HG03066 (cell line): Measurements from ENCODE around the gene DHRS7C.

ENCODE experiments used
- ATAC-seq: cut with Tn5 transposase; IDR thresholded peaks from one replicate; pipeline ENCODE4 v1.9.1; 2021; ENCODE audit warnings: low read depth; ENCODE audit not compliant: unreplicated experiment

DHRS7C gene, protein sequence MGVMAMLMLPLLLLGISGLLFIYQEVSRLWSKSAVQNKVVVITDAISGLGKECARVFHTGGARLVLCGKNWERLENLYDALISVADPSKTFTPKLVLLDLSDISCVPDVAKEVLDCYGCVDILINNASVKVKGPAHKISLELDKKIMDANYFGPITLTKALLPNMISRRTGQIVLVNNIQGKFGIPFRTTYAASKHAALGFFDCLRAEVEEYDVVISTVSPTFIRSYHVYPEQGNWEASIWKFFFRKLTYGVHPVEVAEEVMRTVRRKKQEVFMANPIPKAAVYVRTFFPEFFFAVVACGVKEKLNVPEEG

DNA sequence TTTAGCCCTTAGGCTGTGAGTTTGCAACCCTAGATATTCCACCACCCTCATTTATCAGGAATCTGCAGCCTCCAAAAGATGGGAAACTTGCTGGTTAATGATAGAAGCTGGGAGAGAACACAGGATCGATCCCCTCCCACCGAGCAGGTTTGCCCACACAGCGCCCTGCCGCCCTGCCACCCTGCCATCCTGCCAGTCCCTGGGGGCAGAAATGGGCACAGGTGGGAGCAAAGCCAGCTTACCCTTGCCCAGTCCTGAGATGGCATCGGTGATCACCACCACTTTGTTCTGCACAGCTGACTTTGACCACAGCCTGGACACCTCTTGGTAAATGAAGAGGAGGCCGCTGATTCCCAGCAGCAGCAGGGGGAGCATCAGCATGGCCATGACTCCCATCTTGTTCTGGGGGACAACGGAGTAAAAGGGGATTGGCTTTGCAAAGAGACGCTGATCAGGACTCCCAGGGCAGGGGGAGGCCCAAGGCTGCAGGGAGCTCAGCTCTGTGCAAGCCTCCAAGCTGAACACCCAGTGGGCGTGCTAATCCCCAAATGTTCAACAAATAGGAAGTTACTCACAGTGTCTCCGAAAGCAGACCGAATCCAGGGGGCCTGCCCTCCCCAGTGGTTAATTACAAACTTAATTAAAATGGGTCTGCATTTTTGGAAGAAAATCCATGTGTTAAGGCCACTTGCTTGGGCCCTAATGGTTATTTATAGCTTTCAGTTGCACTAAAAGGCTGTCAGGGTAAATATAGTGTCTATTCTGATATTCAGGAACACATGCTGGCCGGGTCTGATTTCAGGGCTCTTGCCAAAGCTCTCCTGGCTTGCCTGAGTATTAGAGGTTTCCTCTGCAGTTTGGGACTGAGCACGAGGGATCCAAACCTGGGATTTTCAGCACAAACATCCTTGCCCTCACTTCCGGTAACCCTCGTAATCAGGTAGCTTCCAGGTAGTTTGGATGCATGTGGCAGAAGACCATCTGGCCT lies at the start of gene DHRS7C:
TSS of gene DHRS7C (minus strand) at position 704 of the 988 bp plus-strand sequence. CDS start at position 396, 308 bp downstream.
- no peak for ATAC-seq

DNA sequence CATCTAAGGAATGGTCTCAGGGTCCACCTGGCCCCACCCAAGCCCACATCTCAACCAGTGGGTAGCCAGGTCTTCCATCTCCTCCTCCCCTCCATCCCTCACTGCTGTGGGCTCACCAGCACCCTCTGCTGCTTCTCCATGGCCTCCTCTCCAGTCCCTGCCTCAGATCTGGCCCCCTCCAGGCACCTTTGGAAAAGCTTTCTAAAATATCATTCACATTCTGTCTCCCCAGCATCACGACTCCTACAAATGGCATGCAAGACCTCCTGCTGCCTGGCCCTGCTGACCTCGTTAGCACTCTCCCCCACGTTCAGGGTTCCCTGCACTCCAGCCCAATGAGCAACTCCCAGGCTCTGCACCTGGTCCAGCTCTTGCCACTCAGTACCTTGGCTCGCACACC lies 48.0 kb upstream of the DHRS7C start:
- no peak for ATAC-seq

DNA sequence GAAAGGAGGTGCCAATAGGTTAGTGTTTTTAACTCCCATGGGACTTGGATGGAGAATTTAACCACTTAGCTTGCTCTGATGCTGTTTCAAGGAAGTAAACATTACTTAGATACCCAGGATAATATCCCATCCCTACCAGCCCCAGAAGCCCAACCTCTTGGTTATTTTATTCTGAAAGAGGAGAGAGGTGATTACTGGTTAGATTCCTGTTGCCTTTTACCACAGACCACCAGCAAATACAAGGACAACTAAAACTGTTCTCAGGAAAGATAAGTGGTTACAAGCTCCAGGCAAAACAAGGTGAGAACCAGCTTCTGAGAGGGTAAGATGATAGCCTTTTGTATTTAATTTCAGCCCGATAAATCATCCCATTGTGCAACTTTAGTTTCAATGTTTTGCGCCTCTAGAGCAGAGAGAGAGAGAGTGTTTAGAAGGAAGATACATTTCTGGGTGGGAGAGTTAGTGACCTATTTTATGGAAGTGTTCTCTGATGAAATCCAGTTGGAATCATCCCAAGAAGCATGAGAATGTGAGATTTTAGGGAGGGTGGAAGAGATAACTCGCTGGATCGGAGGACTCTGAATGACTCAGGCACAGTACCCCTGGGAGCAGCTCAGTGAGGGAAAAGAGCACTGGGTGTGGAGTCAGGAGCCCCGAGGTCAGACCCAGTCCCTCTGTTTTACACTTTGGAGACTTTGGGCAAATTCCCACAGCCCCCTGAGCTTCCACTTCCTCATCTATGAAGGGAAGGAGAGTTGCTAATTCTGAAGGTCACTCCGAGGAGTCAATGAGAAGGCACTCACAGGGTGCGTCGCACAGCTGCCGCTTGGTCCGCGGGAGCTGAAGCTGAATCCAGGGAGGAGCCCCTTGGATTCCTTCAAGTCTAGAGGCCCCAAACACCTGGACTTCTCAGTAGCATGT lies 46.4 kb upstream of the DHRS7C start:
- no peak for ATAC-seq

DNA sequence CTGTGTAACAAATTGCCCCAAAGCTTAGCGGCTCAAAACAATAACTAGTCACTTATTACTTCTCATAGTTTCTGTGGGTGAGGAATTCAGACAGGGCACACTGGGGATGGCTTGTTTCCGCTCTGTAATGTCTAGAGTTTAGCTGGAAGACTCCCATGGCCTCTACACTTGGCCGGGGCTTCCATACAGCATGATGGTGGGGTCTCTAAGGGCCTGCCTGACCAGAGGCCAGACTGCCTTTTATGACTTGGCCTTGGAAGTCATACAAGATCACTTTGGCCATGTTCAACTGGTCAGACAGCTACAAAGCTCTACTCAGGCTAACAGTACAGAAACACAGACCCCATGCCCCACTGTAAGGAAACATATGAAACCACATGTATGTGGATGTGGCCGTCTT lies 42.5 kb upstream of the DHRS7C start:
- ATAC-seq: no peak

DNA sequence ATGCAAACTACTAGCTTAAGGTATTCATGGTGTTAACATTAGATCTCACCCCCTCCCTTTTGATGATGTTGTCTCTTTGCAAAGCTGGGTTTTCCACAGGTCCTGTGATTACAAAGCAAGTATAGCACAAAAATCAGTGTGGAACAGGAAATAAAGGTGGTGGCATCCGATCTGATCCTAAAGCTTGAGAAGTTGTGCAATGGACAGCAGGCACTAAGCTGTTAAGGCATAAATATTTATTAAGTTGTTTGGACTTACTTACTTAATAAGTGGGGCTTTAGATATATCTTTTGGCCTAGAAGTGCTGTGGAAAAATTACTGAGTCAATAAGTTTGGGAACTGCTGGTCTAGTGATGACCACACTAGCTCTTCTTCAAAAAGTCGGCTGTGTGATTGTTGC lies 39.3 kb upstream of the DHRS7C start:
- ATAC-seq: no peak

DNA sequence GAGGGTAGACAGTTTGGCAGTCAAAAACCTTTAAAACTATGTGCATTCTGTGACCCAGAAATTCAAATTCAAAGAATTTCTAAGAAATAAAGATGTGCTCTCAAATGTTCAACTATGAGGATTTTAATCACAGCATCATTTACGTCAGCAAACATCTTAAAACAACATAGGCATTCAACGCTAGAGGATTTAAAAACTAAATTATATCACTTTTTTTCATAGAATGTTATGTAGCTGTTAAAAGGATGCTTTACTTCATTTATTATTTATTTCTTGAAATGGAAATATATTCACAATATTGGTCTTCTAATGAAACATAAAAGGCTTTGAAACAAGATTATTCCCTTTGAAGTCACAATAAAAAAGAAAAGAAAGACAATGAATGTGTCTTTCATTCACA lies 38.0 kb upstream of the DHRS7C start:
- ATAC-seq: no peak

DNA sequence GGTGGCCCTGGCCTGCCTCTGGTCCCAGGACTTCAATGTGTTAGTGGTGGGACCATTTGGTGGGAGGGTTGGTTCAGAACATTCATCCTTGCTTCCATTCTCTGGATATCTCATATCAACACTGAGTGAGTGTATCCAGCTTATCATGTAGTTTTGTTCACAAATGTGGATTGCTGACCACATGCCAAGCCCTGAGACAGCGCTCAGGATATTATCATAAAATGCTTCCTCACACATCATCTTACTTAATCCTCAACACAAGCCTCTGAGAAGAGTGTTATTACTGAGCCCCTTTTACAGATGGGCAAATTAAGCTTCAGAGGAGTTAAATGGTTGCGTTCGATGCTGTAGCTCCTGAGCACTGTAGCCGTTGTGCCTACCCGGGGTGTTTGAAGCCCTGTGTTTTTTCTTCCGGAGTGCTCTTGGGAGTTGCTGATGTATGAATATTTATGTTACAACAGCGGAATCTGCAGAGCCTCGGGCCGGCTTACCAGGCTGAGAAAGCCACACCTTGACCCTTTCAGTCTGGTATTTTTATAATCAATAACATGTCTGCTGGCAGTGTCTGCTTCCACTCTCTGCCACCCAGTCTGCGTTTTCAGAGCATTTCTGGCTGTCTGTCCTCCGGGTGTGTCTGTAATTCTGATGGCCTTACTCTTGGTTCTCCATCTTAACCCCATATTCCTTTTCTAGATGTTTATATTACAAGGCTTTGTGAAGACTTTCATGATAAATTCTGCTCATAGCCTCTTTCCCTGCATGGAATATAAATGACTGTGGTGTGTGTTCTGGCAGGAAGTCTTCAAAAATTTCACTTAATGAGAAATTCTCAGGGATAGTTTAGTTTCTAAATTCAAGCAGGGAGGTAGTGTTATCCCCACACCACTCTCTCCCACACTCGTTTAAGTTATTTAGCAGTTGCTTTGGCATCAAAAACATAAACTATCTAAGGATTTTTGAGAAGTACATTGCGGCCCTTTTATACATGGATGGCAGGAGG lies 37.2 kb upstream of the DHRS7C start:
- ATAC-seq: no peak

DNA sequence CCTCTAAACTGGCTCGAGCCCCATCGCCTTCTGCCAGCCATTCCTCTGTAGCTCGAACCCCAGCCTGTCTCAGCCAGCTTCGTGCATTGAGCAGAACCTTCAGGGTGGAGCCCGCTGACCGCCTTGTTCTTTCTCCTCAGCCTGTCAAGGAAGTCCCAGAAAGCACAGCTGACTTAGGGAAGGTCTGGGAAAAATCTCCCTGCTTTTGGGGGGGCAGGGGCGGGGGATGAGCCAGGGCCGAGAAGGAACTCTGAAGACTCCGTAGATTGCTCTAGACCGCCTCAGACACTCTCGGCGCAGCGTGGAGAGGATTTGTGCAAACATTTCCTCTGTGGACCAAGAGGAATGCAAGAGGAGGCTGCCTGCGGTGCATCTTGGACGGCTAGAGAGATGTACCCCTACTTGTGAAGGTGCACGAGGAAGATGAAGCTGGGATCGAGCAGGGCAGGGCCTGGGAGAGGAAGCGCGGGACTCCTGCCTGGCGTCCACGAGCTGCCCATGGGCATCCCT lies 34.3 kb upstream of the DHRS7C start, which contains the start of gene GLP2R:
TSS of gene GLP2R (plus strand) at position 284 of the 510 bp plus-strand sequence. CDS start at position 424, 140 bp downstream.
- no peak for ATAC-seq

DNA sequence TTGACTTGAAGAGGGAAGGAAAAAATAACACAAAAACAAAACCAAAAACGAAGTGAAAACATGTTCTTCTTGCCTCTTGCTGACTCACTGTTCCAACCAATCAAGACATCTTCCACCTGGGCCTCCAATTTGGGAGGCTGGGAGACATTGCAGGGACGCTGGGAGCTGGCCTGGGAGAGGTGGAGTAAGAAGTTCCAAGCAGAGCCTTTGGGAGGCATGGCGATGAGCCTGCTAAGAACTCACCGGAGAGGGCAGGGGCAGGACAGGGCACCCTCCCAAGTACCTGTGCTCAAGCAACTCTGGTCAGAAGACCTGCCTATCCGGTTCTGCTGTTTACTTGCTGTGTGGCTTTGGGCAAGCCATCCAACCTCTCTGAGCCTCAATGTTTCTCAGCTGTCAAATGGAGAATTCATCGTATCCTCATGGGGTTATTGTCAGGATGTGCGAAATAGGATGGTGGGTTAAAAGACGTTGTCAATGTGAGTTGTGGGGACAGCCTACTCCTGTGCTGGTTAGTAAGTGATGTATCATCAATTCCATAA lies 33.5 kb upstream of the DHRS7C start:
- ATAC-seq: no peak

DNA sequence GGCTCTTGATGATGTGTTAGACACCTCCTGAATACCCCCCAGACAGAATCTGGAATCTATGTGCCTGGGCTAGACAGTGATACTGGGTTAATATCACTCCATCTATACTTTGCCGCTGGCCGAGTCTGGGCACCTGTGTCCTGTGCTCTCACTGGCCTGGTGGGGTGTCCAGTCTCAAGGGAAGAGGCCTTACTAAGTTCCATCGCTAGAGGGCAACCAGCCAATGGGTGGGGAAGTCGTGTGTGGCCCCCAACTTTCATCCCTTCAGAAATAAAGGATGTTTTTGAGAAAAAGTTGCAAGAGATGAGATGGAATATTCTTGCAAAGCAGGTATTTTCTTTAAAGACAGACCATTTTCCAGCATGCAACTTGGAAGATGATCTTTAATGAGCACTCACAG lies 32.7 kb upstream of the DHRS7C start:
- no peak for ATAC-seq

DNA sequence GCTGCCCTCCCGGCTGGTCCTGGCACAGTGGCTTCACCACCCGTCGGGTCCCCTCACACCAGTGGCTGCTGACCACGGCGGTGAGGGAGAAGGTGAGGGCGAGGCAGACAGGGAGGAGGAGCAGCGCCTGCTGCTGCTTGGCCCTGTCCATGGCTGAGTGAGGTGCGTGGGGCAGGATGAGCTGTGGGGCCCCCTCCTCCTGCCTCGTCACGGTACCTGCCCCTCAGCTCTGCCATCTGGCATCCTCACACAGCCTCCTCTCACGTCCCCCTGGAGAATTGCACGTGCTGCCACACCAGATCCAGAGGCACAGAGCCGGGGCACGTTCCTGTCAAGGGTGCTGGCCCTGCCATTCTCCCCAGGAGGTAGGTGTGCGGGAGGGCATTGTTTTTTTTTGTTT lies 30.5 kb upstream of the DHRS7C start, which contains the start of gene GSG1L2:
TSS of gene GSG1L2 (minus strand) at position 159 of the 400 bp plus-strand sequence. CDS start at position 151, 8 bp downstream.
- no peak for ATAC-seq

DNA sequence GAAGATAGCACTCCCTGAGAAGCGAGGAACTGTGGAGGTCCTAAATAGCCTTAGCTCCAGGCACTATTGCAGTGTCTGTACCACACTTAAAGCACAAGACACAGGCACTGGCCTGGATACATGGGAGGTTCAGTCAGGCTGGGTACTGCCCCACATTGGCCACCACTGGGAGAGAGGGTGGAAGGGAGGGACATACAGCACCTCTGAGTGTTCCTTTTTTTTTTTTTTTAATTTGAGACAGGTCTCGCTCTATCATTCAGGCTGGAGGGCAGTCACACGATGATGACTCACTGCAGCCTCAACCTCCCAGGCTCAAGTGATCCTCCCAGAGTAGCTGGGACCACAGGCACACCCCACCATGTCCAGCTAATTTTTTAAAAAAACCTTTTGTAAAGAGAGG lies 29.1 kb upstream of the DHRS7C start:
- no peak for ATAC-seq

DNA sequence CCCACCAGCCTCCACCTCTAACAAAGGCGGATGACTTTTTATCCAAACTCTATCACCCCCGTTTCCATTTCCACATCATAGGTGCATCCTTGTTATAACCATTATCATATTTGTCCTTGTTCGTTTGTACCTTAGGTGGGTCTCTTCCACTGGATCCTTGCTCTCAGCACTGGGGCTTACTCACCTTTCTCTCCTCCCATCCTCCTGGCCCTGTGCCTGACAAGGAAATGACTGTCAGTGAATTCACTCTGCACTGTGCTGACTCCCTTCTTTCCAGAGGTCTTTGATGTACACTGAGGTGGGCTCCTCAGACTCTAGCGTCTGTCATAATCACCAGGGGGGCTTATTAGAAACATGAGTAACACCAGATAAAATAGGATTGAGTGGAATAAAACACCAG lies 27.4 kb upstream of the DHRS7C start:
- ATAC-seq: no peak

DNA sequence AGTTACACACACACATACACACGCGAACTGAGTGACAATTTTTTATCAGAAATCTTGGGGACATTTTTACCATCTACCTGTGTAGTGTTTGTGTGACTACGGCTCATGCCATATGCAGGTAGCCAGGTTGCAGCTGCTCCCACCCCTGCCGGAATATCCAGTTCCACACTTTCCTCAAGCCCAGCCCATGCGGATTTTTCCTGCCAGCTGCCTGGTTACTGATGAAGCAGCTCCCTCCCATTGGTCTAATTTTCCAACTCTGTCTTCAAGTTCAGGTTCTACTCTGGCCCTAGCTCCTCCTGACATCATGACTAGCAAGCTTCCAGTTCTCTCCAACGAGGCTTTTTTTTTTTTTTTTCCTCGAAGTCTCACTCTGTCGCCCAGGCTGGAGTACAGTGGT lies 25.7 kb upstream of the DHRS7C start:
- ATAC-seq: no peak

DNA sequence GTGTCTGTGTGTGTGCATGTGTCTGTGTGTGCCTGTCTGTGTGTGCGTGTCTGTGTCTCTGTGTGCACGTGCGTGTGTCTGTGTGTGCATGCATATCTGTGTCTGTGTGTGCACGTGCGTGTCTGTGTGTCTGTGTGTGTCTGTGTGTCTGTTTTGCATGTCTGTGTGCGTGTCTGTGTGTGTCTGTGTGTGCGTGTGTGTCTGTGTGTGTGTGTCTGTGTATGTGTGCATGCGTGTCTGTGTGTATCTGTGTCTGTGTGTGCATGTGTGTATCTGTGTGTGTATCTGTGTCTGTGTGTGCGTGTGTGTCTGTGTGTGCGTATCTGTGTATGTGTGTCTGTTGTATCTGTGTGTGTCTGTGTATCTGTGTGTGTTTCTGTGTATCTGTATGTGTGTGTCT lies 25.1 kb upstream of the DHRS7C start:
- no peak for ATAC-seq

DNA sequence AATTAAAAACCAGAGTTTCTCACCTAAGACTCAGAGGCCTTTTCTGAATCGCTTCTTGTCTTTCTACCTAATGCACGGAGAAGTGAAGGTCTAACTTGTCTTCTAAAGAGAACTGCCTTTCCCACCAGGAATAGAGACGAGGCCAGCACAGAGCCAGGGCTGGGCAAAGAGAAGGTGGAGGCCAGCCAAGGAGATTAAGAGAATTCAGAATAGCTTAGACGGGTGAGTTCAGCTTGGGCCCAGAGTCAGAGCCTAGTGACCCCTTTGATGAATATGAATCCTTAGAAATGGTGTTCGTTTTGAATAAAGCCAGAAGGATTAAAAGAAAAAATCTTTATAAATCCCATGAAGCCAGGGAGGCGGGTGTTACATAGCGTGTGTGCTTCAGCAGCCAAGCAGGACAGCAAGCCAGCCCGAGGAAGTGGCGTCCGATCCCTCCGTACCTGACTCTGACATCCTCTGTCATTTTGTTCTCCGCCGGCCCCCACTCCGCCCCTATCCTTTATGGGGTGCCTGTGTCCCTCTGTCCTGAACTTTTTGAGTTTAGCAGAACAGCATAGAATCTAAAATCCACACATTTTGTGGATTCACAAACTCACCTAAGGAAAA lies 23.0 kb upstream of the DHRS7C start:
- no peak for ATAC-seq

DNA sequence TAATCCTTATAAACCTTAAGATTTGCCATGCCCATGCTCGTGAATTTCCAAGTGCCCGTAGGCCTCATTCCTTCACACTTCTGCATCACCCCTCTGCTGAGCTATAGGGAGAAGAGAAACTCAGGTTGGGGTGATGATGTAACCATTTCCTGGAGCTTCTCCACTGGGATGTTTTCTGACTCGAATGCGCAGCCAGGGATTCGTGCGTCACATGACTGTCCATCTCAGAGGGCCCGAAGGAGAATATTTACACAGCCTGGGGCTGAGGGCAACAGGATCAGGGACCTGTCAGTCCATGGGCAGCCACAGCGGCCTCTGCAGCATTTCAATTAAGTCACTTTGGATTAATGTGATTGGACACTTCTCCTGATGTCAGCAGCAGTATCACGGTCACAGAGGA lies 21.8 kb upstream of the DHRS7C start:
- ATAC-seq: no peak

DNA sequence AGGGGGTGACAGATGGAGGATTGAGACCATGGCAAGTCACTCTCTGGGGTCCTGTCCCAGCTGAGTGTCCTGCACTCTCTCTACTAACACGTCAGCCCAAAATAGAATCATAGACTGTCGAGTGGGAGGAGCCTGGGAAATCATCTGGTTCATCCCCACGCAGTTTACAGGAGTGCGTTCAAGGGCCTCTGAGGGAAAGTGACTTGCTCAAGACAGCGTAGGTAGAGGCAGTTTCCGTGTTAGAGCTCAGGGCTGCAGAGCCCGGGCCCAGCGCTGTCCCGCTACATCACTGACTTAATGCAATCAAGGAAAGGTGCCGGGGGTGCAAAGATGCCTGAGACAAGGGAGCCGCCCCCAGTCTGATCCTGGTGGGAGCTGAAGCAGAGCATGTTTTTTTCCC lies 20.1 kb upstream of the DHRS7C start:
- no peak for ATAC-seq
